ENCODE data around the gene ANKRD36B. TPM values are rescaled to one million over a fixed set of nuclear protein-coding genes. Genes with fewer than 3 reads are reported as not detected.
"Not testable (repeated sequence)": the region's sequence is repeated elsewhere in the genome, so short reads cannot be mapped to it uniquely, and the experiment has no call there.

Gene ANKRD36B
- 100 to 1,000 TPM in 1 of 3 donors, 10 to 100 TPM in 2; 34.2 to 168 (median 78.2) TPM for total RNA-seq

- not testable (repeated sequence) for H3K4me1 ChIP-seq, H3K36me3 ChIP-seq, H3K27me3 ChIP-seq, H3K9me3 ChIP-seq
- H3K4me3 ChIP-seq = peak within 1 kb of the TSS; percentile 55 to 81 (median 64)
- peak; percentile 15 for TF ChIP-seq POLR2A (IDR thresholded peaks at IDR 0.05)
- peak in 1 of 3 donors; percentile 15 for TF ChIP-seq POLR2AphosphoS5 (IDR thresholded peaks at IDR 0.05)
- peak within 1 kb of the TSS; percentile 74 to 90 for H3K27ac ChIP-seq
- peak; percentile 53 to 64 for DNase-seq (ENCODE audit: low spot score in 2 of 2)
- intact Hi-C loops (cut with DNase I; ENCODE audit: low total_unique reads) = loop anchor here (10.0 kb wide), 1 partner anchor 105 kb away; no protein-coding TSS in a partner anchor
These were observed at the start of gene ANKRD36B for GRCh38 chr2:97589598-97590510. TSS of gene ANKRD36B (minus strand) at chr2:97589877. CDS start at chr2:97589685, 192 bp downstream.

DNA sequence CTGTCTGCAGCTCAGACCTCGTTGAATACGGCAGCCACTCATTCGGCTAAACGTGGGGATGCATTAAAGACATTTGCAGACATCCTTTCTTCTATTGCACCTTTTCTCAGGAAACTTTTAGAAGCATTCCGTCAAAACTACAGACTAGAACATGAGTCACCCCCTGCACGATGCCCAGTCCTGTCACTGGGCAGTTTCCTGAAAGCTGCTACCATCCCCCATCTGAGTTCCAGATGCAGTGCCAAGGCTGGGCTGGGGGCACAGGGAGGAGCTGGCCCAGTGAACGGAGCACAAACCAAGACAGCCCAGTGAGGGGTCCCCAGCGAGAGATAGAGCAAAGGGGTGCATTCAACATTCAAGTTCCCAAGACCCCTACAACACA is 36.4 kb upstream of the ANKRD36B start:
- H3K4me1 ChIP-seq; H3K4me3 ChIP-seq; H3K9me3 ChIP-seq; H3K36me3 ChIP-seq; H3K27me3 ChIP-seq; intact Hi-C loops (cut with DNase I; ENCODE audit: low total_unique reads); H3K27ac ChIP-seq; DNase-seq (ENCODE audit: low spot score in 2 of 2): not testable (repeated sequence)

DNA sequence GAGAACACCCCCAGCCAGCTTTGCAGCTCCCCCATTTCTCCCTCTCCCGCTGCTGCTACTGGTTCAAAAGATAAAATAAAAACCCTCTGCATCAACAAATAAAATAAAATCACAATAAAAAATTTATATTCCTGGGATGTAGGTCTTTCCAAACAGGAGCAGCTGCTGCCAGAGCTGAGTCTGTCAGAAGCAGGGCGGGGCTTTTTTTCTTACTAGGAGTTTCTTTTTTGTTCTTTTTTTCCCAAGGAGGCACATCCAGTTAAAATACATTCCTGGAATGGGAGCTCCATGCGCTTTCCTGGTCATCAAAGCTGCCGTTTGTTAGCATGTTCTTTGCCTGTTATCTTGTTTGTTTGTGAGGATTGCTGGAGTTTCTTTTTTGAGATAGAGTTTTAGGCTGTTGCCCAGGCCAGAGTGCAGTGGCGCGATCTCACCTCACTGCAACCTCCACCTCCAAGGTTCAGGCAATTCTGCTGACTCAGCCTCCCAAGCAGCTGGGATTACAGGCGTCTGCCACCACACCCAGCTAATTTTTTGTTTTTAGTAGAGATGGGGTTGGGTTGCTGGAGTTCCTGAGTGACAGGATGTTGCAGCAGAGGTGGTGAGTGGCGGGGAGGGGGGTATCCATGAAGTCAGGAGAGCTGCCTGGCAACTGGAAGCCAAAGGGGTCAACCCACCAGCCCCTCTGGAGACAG is 35.8 kb upstream of the ANKRD36B start:
- H3K27ac ChIP-seq; H3K4me1 ChIP-seq; H3K36me3 ChIP-seq; H3K9me3 ChIP-seq; H3K4me3 ChIP-seq; DNase-seq (ENCODE audit: low spot score in 2 of 2); intact Hi-C loops (cut with DNase I; ENCODE audit: low total_unique reads); H3K27me3 ChIP-seq: not testable (repeated sequence)

- H3K4me1 ChIP-seq; H3K9me3 ChIP-seq; H3K4me3 ChIP-seq; intact Hi-C loops (cut with DNase I; ENCODE audit: low total_unique reads); H3K27me3 ChIP-seq; H3K27ac ChIP-seq; H3K36me3 ChIP-seq; DNase-seq (ENCODE audit: low spot score in 2 of 2): not testable (repeated sequence)
These were observed 33.3 kb upstream of the ANKRD36B start for GRCh38 chr2:97622976-97623375.

GRCh38 chr2:97620492-97620891 is 30.8 kb upstream of the ANKRD36B start:
- H3K27ac ChIP-seq; H3K9me3 ChIP-seq; DNase-seq (ENCODE audit: low spot score in 2 of 2); H3K4me3 ChIP-seq; H3K36me3 ChIP-seq; H3K27me3 ChIP-seq; H3K4me1 ChIP-seq; intact Hi-C loops (cut with DNase I; ENCODE audit: low total_unique reads): not testable (repeated sequence)

DNA sequence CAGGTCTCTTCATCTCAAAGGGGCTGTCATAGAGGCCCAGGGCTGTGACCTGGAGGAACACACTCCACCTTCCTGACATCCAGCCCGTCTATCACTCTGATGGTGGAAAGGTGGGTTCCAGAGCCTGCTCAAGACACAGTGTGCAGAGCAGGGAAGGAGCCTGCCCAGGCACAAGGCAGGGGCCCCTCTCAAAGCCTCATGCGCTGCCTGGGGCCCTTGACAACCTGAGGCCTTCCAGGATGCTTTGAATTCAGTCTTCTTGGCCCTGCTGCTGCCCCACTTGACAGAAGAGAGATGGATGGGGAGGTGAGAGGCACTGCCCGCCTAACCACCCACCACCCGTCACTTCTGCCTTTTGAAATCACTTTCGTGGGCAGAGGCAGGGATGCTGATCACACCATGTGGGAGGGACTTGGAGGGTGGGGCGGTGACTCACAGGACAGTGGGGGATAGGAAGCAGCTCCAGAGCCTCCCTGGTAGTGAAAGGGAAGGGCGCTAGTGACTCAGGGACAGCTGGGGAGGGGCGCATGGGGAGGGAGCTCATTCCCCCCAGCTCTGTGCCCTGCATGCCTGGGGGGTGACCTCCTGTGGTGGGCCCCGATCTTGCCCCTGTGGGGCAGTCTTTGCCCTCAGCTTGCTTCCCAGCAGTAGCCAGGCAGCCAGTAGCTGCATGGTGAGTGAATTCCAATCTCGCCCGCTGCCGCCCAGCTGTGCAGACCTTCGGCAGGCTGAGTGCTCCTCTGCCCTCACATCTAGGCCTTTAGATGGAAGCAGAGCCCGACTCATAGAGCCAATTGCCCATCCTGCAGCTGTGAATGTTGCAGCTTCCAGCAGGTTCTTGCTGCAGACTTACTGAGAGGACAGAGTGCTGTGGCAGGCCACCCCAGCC is 29.5 kb upstream of the ANKRD36B start:
- DNase-seq (ENCODE audit: low spot score in 2 of 2); intact Hi-C loops (cut with DNase I; ENCODE audit: low total_unique reads); H3K4me1 ChIP-seq; H3K4me3 ChIP-seq; H3K9me3 ChIP-seq; H3K27me3 ChIP-seq; H3K36me3 ChIP-seq; H3K27ac ChIP-seq: not testable (repeated sequence)

DNA sequence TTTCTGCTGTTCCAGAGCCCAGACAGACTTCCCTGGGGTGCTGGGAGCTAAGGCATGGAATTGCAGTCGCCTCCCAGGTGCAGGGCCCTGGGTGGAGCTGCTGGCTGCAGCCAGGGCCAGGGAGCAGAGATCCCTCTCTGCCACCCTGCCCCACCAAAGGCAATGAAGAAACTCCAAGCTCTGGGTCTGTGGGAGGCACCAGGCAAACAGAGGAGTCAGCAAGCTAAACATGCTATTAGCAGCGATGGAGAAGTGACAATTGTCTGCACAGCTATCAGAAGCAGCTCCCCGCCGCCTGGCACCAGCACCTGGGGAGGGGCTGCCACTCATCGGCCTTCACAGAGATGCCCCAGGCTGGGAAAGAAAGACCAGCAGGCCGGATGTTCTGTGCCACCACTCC is 28.2 kb upstream of the ANKRD36B start:
- no peak overlapping the region for H3K4me3 ChIP-seq
- DNase-seq (ENCODE audit: low spot score in 2 of 2) = no peak
- H3K36me3 ChIP-seq = no peaks in the 10 kb centered on the region
- no peak overlapping the region for H3K27ac ChIP-seq
- intact Hi-C loops (cut with DNase I; ENCODE audit: low total_unique reads) = no loop called here
- H3K27me3 ChIP-seq = no peaks in the 10 kb centered on the region
- no peaks in the 10 kb centered on the region for H3K9me3 ChIP-seq
- H3K4me1 ChIP-seq = no peaks in the 10 kb centered on the region
- no peak for TF ChIP-seq POLR2AphosphoS5 (IDR thresholded peaks at IDR 0.05)
- TF ChIP-seq POLR2A (IDR thresholded peaks at IDR 0.05) = no peak
- no peak for TF ChIP-seq CTCF (IDR thresholded peaks at IDR 0.05)

DNA sequence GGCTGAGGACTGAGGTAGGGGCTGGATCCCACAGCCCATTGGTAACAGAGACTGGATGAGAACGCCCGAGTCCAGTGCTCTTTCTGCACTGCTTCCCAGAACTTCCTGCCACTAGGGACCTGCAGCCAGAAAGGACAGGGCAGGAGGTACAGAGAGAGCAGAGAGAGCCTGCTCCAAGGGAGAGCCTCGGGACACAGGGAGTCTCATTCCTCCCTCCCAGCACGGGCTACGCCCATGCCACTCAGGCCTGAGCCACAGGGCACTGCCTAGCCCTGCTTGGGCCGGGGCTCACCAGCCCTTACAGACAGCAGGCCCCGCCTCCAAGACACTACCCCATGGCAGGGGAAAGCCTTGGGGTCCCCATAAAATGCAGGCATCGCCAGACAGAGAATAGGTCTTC is 26.1 kb upstream of the ANKRD36B start:
- H3K9me3 ChIP-seq; intact Hi-C loops (cut with DNase I; ENCODE audit: low total_unique reads); H3K27me3 ChIP-seq; H3K27ac ChIP-seq; H3K4me3 ChIP-seq; H3K4me1 ChIP-seq; H3K36me3 ChIP-seq; DNase-seq (ENCODE audit: low spot score in 2 of 2): not testable (repeated sequence)

GRCh38 chr2:97611895-97612294 is 22.2 kb upstream of the ANKRD36B start:
- H3K27ac ChIP-seq; H3K9me3 ChIP-seq; H3K4me3 ChIP-seq; H3K36me3 ChIP-seq; DNase-seq (ENCODE audit: low spot score in 2 of 2); H3K4me1 ChIP-seq; H3K27me3 ChIP-seq; intact Hi-C loops (cut with DNase I; ENCODE audit: low total_unique reads): not testable (repeated sequence)

GRCh38 chr2:97608745-97609144 is 19.1 kb upstream of the ANKRD36B start:
- H3K36me3 ChIP-seq; intact Hi-C loops (cut with DNase I; ENCODE audit: low total_unique reads); H3K4me1 ChIP-seq; DNase-seq (ENCODE audit: low spot score in 2 of 2); H3K27me3 ChIP-seq; H3K4me3 ChIP-seq; H3K9me3 ChIP-seq; H3K27ac ChIP-seq: not testable (repeated sequence)

DNA sequence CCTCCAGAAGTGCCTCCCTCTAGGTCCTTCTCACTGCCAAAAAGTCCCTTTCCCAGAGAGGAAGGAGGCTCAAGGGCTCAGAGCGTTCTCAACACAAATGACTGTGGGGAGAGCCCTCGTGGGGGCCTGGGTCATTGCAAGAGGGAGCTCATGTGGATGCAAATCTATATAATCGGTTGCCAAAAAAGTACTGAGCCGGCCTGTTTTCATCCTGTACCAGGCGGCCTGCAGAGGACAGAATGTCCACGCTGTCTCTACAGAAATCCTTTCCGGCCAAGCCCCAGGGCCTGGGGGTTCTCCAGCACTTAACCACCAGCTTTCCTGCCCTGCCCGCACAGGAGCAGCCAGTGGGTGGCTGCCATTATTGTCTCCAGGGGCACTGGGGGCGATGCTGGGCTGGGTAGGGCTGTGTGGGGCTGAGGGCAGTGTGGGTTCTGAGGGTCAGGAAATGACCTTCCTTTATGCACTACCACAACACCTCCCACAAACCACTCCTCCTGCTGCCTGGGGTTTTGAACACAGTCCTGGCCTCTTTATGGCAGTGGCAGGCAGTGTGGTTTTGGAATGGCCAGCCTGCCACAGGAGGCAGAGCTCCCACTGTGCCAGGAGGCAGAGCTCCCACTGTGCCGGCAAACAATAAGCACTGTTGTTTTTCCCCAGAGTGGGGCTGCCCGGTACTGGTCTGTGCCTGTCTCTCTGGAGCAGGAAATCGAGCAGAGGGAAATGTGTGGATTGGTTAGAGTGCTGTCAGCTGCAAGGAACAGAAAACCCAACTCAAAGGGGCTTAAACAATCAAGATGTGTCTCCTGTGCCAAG is 16.1 kb upstream of the ANKRD36B start:
- H3K36me3 ChIP-seq; H3K4me3 ChIP-seq; H3K27me3 ChIP-seq; H3K9me3 ChIP-seq; H3K4me1 ChIP-seq; intact Hi-C loops (cut with DNase I; ENCODE audit: low total_unique reads): not testable (repeated sequence)
- H3K27ac ChIP-seq = peak overlapping the region in 1 of 2 donors; percentile 48
- DNase-seq (ENCODE audit: low spot score in 2 of 2) = peak in 1 of 2 donors; percentile 55

All from breast epithelium (tissue), 4 donors.